GM18502 (cell line): ENCODE measurements around the gene GAPVD1.
"Not testable (repeated sequence)": the region's sequence is repeated elsewhere in the genome, so short reads cannot be mapped to it uniquely, and the experiment has no call there.

Experiments used
- ATAC-seq: cut with Tn5 transposase; IDR thresholded peaks from one replicate; pipeline ENCODE4 v1.9.1; 2021; ENCODE audit warnings: mild to moderate bottlenecking; ENCODE audit not compliant: unreplicated experiment, poor library complexity

GAPVD1 gene

GRCh38 chr9:125370786-125371185 lies 109.2 kb downstream of the GAPVD1 start:
- ATAC-seq: no peak

GRCh38 chr9:125372441-125373226 lies 111.0 kb downstream of the GAPVD1 start:
- no peak for ATAC-seq

GRCh38 chr9:125374443-125375309 lies 113.0 kb downstream of the GAPVD1 start:
- ATAC-seq: no peak

- no peak for ATAC-seq
Measured at GRCh38 chr9:125375820-125376219, 114.2 kb downstream of the GAPVD1 start.

GRCh38 chr9:125376261-125377226 lies 114.9 kb downstream of the GAPVD1 start:
- ATAC-seq: no peak

GRCh38 chr9:125377584-125378250 lies 116.1 kb downstream of the GAPVD1 start:
- ATAC-seq: no peak

- ATAC-seq: no peak
Measured at GRCh38 chr9:125378778-125379177, 117.2 kb downstream of the GAPVD1 start.

- no peak for ATAC-seq
Measured at GRCh38 chr9:125379208-125379607, 117.6 kb downstream of the GAPVD1 start.

GRCh38 chr9:125380406-125380805 lies 118.8 kb downstream of the GAPVD1 start:
- ATAC-seq: no peak

GRCh38 chr9:125387861-125388524 lies 126.4 kb downstream of the GAPVD1 start:
- no peak for ATAC-seq

GRCh38 chr9:125388978-125389377 lies 127.4 kb downstream of the GAPVD1 start:
- no peak for ATAC-seq

- no peak for ATAC-seq
Measured at GRCh38 chr9:125391704-125392103, 130.1 kb downstream of the GAPVD1 start.

- no peak for ATAC-seq
Measured at GRCh38 chr9:125393426-125393825, 131.8 kb downstream of the GAPVD1 start.

- ATAC-seq: no peak
Measured at GRCh38 chr9:125396799-125397198, 135.2 kb downstream of the GAPVD1 start.

- ATAC-seq: no peak
Measured at GRCh38 chr9:125397736-125398135, 136.1 kb downstream of the GAPVD1 start.

GRCh38 chr9:125398243-125398642 lies 136.6 kb downstream of the GAPVD1 start:
- no peak for ATAC-seq

GRCh38 chr9:125399165-125399564 lies 137.5 kb downstream of the GAPVD1 start:
- no peak for ATAC-seq

GRCh38 chr9:125399666-125400065 lies 138.0 kb downstream of the GAPVD1 start:
- no peak for ATAC-seq

GRCh38 chr9:125400232-125400631 lies 138.6 kb downstream of the GAPVD1 start:
- ATAC-seq: not testable (repeated sequence)
